PFSK-1 (cell line): ENCODE results near the gene SLC9A3.

ENCODE experiments used
- FOXP2 ChIP-seq: optimal IDR thresholded peaks from 2 replicates; pipeline ENCODE3; 2011; ENCODE audit warnings: borderline replicate concordance, control low read depth, inconsistent platforms; ENCODE audit not compliant: insufficient read depth; ENCODE audit errors: extremely low read length, extremely low read depth
- POLR2AphosphoS5 ChIP-seq: IDR thresholded peaks from 2 replicates; pipeline ENCODE4 v1.6.1; 2012; ENCODE audit warnings: low read depth, mild to moderate bottlenecking, control low read depth, low read length, moderate library complexity
- REST ChIP-seq, 2 experiments: IDR thresholded peaks; 2 replicates each; pipeline versions ENCODE4 v1.6.1 to v1.8.0; 2011 to 2012; ENCODE audit warnings: low read depth in 2 of 2, low read length in 2 of 2, control low read depth in 1 of 2, inconsistent platforms in 1 of 2, mild to moderate bottlenecking in 1 of 2, moderate library complexity in 1 of 2; ENCODE audit not compliant: insufficient read depth in 1 of 2
- SIN3A ChIP-seq: IDR thresholded peaks from 2 replicates; pipeline ENCODE4 v1.6.1; 2012; ENCODE audit warnings: mild to moderate bottlenecking, low read length, moderate library complexity, borderline replicate concordance; ENCODE audit not compliant: insufficient read depth
- TAF1 ChIP-seq: IDR thresholded peaks from 2 replicates; pipeline ENCODE4 v1.6.1; 2012; ENCODE audit warnings: low read length, control low read depth, borderline replicate concordance; ENCODE audit not compliant: insufficient read depth

GRCh38 chr5:462051-462481 is 62.2 kb downstream of the SLC9A3 start:
- TF ChIP-seq SIN3A (no peak), POLR2AphosphoS5 (no peak), REST (IDR thresholded peaks at IDR 0.05; ENCODE audit: insufficient read depth in 1 of 2, low read depth in 2 of 2, low read length in 2 of 2) (no peak), FOXP2 (no peak), TAF1 (no peak)
